Liver (tissue), 3 donors: ENCODE measurements around the gene ASH1L.

Experiments used
- GABPA ChIP-seq, 2 donors: IDR thresholded peaks in 1 of 2; conservative IDR thresholded peaks in 1 of 2; 2 replicates each; pipeline ENCODE4 v1.6.1; 2016; ENCODE audit warnings: antibody characterized with exemption in 2 of 2, mild to moderate bottlenecking in 1 of 2, moderate library complexity in 1 of 2
- HNF4G ChIP-seq: IDR thresholded peaks from 2 replicates; pipeline ENCODE4 v1.6.1; 2016; ENCODE audit warnings: antibody characterized with exemption
- SP1 ChIP-seq: IDR thresholded peaks from 2 replicates; pipeline ENCODE4 v1.6.1; 2018; ENCODE audit warnings: antibody characterized with exemption, mild to moderate bottlenecking
- TF ChIP-seq, protein P1 (sequence below): fragments of 150-350 bp; IDR thresholded peaks from 2 replicates; pipeline ENCODE4 v1.5.1; 2017; ENCODE audit warnings: improper control_type of control experiment, low read depth, low read length; ENCODE audit not compliant: missing input control
- TF ChIP-seq, protein P2 (sequence below): IDR thresholded peaks from 2 replicates; pipeline ENCODE4 v1.6.1; 2016; ENCODE audit warnings: antibody characterized with exemption
- TF ChIP-seq, protein P3 (sequence below): IDR thresholded peaks from 2 replicates; pipeline ENCODE4 v1.6.1; 2016; ENCODE audit warnings: antibody characterized with exemption
- TF ChIP-seq, protein P4 (sequence below): IDR thresholded peaks from 2 replicates; pipeline ENCODE4 v1.6.1; 2016; ENCODE audit warnings: antibody characterized with exemption, mild to moderate bottlenecking
- donor health status: healthy.
- donor health status: healthy.

DNA sequence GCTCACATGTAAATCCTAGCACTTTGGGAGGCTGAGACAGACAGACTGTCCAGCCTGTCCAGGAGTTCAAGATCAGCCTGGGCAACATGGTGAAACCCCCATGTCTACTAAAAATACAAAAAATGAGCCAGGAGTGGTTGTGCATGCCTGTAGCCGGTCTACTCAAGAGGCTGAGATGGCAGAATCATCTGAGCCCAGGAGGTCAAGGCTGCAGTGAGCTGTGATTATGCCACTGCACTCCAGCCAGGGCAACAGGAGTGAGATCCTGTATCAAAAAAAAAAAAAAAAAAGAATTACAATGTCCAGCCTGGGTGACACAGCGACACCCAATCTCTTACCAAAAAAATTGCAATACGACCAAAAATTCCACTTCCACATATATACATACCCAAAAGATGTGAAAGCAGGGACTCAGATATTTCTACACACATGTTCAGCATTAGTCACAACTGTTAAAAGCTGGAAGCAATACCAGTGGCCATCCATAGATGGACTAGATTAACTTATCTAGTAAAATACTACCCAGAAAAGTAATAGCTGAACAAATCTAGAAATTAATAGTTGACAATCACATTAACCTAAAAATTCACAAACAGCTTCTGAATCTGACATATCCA lies 49.2 kb downstream of the ASH1L start:
- no peak for TF ChIP-seq HNF4G
- TF ChIP-seq, protein P1, sequence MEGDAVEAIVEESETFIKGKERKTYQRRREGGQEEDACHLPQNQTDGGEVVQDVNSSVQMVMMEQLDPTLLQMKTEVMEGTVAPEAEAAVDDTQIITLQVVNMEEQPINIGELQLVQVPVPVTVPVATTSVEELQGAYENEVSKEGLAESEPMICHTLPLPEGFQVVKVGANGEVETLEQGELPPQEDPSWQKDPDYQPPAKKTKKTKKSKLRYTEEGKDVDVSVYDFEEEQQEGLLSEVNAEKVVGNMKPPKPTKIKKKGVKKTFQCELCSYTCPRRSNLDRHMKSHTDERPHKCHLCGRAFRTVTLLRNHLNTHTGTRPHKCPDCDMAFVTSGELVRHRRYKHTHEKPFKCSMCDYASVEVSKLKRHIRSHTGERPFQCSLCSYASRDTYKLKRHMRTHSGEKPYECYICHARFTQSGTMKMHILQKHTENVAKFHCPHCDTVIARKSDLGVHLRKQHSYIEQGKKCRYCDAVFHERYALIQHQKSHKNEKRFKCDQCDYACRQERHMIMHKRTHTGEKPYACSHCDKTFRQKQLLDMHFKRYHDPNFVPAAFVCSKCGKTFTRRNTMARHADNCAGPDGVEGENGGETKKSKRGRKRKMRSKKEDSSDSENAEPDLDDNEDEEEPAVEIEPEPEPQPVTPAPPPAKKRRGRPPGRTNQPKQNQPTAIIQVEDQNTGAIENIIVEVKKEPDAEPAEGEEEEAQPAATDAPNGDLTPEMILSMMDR = no peak
- TF ChIP-seq SP1 = no peak
- TF ChIP-seq, protein P2, sequence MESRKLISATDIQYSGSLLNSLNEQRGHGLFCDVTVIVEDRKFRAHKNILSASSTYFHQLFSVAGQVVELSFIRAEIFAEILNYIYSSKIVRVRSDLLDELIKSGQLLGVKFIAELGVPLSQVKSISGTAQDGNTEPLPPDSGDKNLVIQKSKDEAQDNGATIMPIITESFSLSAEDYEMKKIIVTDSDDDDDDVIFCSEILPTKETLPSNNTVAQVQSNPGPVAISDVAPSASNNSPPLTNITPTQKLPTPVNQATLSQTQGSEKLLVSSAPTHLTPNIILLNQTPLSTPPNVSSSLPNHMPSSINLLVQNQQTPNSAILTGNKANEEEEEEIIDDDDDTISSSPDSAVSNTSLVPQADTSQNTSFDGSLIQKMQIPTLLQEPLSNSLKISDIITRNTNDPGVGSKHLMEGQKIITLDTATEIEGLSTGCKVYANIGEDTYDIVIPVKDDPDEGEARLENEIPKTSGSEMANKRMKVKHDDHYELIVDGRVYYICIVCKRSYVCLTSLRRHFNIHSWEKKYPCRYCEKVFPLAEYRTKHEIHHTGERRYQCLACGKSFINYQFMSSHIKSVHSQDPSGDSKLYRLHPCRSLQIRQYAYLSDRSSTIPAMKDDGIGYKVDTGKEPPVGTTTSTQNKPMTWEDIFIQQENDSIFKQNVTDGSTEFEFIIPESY = no peak
- TF ChIP-seq, protein P3, sequence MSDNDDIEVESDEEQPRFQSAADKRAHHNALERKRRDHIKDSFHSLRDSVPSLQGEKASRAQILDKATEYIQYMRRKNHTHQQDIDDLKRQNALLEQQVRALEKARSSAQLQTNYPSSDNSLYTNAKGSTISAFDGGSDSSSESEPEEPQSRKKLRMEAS = no peak
- TF ChIP-seq GABPA (IDR thresholded peaks at IDR 0.05 in 1 of 2, conservative IDR thresholded peaks at IDR 0.05 in 1 of 2) = no peak
- TF ChIP-seq, protein P4, sequence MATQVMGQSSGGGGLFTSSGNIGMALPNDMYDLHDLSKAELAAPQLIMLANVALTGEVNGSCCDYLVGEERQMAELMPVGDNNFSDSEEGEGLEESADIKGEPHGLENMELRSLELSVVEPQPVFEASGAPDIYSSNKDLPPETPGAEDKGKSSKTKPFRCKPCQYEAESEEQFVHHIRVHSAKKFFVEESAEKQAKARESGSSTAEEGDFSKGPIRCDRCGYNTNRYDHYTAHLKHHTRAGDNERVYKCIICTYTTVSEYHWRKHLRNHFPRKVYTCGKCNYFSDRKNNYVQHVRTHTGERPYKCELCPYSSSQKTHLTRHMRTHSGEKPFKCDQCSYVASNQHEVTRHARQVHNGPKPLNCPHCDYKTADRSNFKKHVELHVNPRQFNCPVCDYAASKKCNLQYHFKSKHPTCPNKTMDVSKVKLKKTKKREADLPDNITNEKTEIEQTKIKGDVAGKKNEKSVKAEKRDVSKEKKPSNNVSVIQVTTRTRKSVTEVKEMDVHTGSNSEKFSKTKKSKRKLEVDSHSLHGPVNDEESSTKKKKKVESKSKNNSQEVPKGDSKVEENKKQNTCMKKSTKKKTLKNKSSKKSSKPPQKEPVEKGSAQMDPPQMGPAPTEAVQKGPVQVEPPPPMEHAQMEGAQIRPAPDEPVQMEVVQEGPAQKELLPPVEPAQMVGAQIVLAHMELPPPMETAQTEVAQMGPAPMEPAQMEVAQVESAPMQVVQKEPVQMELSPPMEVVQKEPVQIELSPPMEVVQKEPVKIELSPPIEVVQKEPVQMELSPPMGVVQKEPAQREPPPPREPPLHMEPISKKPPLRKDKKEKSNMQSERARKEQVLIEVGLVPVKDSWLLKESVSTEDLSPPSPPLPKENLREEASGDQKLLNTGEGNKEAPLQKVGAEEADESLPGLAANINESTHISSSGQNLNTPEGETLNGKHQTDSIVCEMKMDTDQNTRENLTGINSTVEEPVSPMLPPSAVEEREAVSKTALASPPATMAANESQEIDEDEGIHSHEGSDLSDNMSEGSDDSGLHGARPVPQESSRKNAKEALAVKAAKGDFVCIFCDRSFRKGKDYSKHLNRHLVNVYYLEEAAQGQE = no peak
